GM10266 (cell line): ENCODE results near the gene ANKLE1.

Experiments
- DNase-seq: peaks from one replicate; pipeline ENCODE4 v3.0.0; 2012; ENCODE audit errors: extremely low spot score
- TF ChIP-seq, protein P1 (sequence below): IDR thresholded peaks from 2 replicates; pipeline ENCODE4 v1.5.1; 2012; ENCODE audit warnings: mild to moderate bottlenecking, low read depth; ENCODE audit not compliant: control insufficient read depth, insufficient read depth; ENCODE audit errors: missing control alignments

Gene ANKLE1

DNA sequence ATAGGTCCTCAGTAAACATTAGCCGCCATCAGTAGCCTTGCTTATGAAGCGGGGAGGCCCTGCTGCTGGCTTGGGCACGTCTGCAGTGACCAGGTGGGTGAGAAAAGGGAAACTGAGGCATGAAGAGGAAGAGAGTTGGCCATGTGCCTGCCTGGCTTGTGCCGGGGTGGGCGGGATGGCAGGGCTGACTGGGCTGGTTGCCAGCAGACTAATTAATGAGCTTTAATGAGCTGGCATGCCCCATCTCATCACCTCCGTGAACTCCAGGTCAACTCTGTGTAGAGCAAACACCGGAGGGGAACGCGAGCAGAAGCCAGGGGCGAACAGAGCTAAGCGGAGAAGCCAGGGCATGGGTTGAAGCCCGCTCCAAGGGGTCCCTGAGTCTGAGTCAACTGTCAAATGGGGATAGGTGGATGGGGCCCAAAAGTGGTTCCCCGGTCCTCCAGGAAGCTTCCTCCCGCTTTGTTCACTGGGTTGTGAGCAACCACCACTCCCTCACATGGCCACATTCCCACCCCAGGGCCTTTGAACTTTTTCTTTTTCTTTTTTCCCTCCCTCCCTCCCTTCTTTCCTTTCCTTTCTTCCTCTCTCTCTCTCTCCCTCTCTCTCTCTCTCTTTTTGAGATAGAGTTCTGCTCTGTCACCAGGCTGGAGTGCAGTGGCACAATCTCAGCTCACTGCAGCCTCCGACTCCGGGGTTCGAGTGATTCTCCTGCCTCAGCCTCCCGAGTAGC lies 44.7 kb upstream of the ANKLE1 start:
- TF ChIP-seq, protein P1, sequence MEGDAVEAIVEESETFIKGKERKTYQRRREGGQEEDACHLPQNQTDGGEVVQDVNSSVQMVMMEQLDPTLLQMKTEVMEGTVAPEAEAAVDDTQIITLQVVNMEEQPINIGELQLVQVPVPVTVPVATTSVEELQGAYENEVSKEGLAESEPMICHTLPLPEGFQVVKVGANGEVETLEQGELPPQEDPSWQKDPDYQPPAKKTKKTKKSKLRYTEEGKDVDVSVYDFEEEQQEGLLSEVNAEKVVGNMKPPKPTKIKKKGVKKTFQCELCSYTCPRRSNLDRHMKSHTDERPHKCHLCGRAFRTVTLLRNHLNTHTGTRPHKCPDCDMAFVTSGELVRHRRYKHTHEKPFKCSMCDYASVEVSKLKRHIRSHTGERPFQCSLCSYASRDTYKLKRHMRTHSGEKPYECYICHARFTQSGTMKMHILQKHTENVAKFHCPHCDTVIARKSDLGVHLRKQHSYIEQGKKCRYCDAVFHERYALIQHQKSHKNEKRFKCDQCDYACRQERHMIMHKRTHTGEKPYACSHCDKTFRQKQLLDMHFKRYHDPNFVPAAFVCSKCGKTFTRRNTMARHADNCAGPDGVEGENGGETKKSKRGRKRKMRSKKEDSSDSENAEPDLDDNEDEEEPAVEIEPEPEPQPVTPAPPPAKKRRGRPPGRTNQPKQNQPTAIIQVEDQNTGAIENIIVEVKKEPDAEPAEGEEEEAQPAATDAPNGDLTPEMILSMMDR, result no peak
- no peak for DNase-seq

DNA sequence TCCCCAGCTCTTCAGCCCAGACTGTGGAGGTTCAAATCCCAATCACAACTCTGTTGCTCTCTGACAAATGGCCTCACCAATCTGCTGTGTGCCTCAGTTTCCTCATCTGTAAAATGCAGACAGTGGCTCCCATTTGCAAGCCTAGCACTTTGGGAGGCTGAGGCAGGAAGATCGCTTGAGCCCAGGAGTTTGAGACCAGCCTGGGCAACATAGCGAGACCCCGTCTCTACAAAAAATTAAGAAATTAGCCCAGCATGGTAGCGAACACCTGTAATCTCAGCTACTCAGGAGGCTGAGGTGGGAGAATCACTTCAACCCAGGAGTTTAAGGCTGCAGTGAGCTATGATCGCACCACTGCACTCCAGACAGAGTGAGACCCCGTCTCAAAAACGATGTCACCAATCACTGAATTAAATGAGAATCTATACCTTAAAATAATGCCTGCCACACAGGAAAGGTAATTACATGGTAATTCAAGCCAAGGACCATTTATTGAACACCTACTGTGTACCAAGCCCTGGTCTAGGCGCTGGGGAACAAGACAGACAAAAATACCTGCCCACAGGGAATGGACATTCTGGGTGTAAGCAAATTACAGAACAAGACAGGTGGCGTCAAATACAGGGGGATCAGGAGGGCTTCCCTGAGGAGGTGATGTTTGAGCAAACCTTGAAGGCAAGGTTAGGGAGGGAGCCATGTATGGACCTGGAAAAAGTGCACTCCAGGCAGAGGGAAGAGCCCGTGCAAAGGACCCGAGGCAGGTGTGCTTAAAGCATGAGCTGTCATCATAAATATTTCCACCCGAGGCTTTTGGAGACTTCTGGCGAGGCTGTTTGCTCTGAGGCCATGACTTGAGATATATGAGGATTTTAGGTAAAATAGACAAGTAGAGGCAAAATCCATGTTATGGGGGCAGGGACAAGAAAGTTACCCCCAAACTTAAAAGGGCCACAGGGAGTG lies 43.7 kb upstream of the ANKLE1 start:
- TF ChIP-seq, protein P1, result no peak
- no peak for DNase-seq

DNA sequence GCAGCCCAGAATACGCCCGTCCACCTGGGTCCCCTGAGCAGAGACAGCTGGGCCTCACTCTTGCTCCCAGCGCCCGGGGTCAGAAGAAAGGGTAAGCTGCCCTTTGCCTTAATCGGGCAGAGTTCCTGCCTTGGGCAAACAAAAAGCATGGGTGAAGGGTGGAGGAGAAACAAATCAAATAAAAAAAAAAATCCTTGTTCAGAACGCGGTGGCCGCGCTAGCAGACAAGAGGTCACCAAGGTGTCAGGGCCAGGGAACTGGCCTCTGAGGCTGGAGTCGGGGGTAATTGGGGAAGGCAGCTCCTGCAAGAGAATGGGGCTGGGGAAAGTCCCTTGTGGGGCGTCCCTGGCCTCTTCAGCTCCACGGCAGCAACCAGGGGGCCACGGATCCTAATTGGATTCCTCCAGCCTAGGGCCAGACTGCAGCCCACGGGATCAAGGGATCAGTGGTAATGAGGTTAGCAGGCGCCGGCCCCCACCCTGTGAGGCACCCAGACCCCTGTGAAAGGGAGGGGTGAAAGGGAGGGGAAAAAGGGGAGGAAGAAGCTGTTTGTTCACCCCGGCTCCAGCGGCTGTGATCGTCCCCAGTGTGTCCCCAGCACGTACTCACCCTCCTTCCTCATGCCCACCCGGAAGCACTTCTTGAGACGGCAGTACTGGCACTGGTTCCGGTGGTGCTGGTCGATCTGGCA lies 41.5 kb upstream of the ANKLE1 start:
- no peak for DNase-seq
- TF ChIP-seq, protein P1, result no peak

DNA sequence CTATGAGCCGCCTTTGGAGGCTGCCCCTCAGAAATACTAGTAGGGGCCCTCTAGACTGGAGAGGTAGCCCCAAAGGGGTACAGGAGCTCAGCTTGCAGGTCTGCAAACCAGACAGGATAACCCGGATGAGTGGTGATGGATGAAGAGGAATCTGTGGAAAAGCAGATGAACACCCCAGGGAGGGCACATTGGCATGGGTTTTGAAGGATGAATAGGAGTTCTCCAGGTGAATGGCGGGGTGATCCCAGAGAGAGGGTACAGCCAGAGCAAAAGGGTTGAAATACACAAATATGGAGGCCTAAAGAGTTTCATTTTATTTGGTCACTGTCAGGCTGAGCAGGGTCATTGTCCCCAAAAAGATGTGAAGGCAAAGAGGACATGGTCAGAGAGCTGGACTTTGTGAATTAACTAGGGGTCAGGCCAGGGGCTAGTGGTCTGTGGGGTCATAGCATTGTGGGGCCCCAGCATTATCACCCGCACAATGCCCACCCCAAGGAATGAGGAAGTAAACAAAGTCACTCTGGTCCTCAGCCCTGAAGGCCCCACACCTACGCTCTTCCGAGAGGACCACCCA lies 40.8 kb upstream of the ANKLE1 start:
- TF ChIP-seq, protein P1, result no peak
- no peak for DNase-seq

DNA sequence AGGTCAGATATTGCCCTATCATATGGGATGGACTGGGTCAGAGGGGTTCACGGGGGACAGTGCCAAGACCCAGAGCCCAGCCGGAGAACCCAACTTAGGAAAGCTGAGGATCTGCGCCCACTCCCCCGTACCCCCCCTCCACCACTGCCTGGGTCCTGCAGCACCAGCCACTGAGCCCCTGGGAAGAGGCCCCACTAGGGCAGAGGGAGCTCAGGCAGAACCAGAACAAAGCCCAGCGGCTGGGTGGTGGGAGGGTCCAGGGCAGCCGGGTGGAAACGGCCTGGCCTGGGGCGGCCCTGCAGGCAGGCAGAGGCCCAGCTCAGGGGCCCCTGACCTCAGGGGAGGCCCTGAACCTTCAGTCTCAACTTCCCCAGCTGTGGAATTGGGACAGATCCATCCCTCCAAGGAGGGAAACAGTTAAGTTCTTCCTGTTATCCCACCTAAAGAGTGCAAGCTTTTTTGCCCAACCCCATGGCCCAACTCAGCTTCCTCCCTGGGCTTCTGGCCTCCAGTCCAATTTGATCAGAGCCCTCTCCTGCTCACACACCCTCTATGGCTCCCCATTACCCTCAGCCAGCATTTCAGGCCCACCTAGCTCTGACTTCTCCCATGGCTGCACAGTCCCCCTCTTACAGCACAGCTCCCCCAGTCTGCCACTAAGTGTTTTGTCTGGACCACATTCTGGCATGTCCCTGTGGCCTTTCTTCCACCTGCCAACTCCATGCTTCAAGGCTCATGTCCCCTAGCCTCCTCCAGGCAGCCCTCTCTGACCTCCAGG lies 39.1 kb upstream of the ANKLE1 start:
- DNase-seq, result no peak
- TF ChIP-seq, protein P1, result no peak

DNA sequence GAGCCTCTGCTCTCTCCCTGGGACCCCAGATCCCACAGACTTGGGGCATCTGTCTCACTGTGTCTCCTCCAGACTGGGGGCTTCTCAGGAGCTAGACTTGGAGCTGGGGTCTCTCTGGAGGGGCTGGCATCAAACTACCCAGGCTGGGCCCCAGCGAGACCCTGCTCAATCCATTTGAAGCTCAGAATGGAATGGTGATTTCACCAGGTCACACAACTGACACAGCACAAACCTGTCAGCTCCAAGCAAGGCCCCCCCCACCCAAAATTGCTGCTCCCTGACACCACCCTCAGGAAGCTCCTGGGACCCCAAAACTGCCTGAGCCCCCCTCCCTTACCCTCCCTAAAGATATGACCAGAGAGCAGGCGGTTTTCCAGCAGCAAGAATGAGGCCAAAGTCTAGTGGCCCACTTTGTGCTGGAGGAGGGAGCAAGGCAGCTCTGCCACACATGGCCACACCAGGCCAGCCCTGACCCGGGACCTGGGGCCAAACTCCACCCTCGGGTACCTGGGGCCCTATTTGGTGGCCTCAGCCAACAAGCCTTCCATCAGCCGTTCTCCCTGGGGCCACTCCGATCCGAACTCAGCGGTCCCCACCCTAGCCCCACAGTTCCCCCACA lies 38.4 kb upstream of the ANKLE1 start:
- no peak for DNase-seq
- TF ChIP-seq, protein P1, result no peak
